GM12873 (cell line): ENCODE results near the gene SCYL3.

Experiments
- TF ChIP-seq, protein P1 (sequence below): IDR thresholded peaks from 2 replicates; pipeline ENCODE4 v1.5.1; 2012; ENCODE audit warnings: low read depth, mild to moderate bottlenecking, moderate library complexity, low read length, control low read depth; ENCODE audit not compliant: insufficient read depth; ENCODE audit errors: missing control alignments

SCYL3 gene

DNA sequence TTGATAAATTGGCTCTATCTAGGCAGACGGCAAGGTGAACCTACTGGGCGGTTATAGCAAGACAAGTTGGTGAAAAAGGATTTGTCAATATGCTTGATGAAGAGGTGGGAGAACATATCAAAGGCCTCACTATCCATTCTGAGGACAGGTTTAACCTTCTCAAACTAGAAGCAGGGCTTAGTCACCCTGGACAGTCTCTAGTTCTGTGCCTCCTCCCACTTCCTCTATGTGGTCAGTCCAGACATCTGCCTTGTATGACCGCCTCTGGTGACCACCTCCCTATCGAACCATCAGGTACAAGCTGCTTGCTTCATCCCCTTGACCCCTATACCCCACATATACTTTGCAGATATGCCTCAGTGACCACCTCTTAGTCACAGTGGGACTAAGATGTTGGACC, 2.3 kb upstream of the SCYL3 start:
- TF ChIP-seq, protein P1, sequence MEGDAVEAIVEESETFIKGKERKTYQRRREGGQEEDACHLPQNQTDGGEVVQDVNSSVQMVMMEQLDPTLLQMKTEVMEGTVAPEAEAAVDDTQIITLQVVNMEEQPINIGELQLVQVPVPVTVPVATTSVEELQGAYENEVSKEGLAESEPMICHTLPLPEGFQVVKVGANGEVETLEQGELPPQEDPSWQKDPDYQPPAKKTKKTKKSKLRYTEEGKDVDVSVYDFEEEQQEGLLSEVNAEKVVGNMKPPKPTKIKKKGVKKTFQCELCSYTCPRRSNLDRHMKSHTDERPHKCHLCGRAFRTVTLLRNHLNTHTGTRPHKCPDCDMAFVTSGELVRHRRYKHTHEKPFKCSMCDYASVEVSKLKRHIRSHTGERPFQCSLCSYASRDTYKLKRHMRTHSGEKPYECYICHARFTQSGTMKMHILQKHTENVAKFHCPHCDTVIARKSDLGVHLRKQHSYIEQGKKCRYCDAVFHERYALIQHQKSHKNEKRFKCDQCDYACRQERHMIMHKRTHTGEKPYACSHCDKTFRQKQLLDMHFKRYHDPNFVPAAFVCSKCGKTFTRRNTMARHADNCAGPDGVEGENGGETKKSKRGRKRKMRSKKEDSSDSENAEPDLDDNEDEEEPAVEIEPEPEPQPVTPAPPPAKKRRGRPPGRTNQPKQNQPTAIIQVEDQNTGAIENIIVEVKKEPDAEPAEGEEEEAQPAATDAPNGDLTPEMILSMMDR: no peak

DNA sequence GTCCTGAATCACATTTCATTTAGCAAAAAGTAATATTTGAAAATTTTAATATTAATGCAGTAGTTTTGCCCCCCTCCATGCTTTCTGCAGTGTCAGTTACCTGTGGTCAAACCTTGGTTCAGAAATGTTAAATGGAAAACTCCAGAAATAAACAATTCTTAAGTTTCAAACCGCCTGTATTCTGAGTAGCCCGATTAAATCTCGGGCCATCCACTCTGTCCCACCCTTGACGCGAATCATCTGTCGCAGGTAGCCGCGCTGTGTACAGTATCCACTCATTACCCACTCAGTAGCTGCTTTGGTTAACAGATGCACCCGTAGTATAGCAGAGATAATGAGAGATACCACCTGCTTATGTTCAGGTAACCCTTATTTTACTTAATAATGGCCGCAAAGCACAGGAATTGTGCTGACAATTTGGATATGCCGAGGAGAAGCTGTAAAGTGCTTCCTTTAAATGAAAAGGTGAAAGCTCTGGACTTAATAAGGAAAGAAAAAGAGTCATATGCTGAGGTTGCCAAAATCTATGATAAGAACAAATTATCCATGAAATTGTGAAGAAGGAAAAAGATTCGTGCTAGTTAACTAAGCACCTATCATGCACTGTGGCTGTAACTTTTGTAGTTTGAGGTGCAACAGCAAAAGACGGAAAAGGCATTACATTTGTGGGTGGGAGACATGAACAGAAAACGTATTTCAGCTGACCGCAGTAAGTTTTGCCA, 889 bp upstream of the SCYL3 start:
- TF ChIP-seq, protein P1: no peak

GRCh38 chr1:169892927-169893644, 610 bp downstream of the SCYL3 start:
- TF ChIP-seq, protein P1: no peak

- TF ChIP-seq, protein P1: no peak
These were observed 1.3 kb downstream of the SCYL3 start for GRCh38 chr1:169892176-169892926.

GRCh38 chr1:169891539-169891885, 2.2 kb downstream of the SCYL3 start:
- TF ChIP-seq, protein P1: no peak

DNA sequence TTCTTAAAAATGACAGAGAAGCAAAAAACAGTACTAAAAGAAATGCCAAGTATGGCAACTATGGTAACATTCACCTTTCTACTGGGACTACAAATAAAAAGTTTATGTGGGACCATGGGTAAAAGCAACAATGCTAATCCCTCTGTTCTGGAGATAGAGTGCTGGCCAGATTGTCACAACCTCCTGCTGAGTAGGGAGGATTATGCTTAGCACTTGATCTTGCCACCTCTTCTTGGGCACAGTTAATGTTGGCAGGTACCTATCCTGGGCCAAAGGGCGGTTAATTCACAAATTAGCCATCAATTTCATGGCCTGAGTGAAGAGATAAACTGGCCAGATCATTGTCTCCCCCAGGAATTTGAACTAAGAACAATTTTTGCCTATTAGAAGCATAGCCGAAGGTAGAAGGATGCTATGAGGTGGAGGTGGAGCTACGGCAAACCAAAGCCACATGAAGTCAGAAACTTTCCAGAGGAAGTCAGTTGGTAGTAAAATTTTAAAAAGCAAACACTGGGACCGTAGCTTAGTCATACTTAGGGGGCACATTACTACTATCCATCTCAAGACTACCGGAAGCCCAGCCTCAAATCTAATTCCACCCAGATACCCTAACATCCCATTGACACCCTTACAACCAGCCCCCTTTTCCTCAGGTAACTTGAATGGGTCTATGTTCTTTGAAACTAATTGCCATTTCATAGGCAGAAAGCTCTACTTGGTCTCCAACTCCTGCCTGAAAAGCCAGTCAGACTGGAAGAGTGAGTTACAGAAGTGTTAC, 2.7 kb downstream of the SCYL3 start:
- TF ChIP-seq, protein P1: no peak
